Nephron (organoid): ENCODE results near the gene LHFPL4.

ENCODE experiments used
- H3K27ac Mint-ChIP-seq, 3 experiments: 2 replicates each; pipeline ENCODE4 v1.8.0; 2020; ENCODE audit warnings: mixed read lengths in 3 of 3, mild to moderate bottlenecking in 2 of 3, moderate library complexity in 1 of 3
- H3K27me3 Mint-ChIP-seq: 2 replicates; pipeline ENCODE4 v1.8.0; 2021; ENCODE audit warnings: low read depth, mild to moderate bottlenecking, moderate library complexity, mixed read lengths
- H3K36me3 Mint-ChIP-seq: 2 replicates; pipeline ENCODE4 v1.8.0; 2020; ENCODE audit warnings: low read depth, mixed read lengths
- H3K4me1 Mint-ChIP-seq: 2 replicates; pipeline ENCODE4 v1.8.0; 2020; ENCODE audit warnings: mixed read lengths
- H3K4me3 Mint-ChIP-seq, 3 experiments: 2 replicates each; pipeline ENCODE4 v1.8.0; 2020; ENCODE audit warnings: mild to moderate bottlenecking in 3 of 3, mixed read lengths in 3 of 3, moderate library complexity in 2 of 3
- H3K9me3 Mint-ChIP-seq: 2 replicates; pipeline ENCODE4 v1.8.0; 2020; ENCODE audit warnings: mixed read lengths
- TF ChIP-seq, protein P1 (sequence below), 3 experiments: fragments of 200-600 bp; sonication (generic); IDR thresholded peaks; one replicate each; pipeline ENCODE4 v1.5.0; 2021; ENCODE audit warnings: antibody characterized with exemption in 3 of 3; ENCODE audit not compliant: unreplicated experiment in 3 of 3

The LHFPL4 gene

DNA sequence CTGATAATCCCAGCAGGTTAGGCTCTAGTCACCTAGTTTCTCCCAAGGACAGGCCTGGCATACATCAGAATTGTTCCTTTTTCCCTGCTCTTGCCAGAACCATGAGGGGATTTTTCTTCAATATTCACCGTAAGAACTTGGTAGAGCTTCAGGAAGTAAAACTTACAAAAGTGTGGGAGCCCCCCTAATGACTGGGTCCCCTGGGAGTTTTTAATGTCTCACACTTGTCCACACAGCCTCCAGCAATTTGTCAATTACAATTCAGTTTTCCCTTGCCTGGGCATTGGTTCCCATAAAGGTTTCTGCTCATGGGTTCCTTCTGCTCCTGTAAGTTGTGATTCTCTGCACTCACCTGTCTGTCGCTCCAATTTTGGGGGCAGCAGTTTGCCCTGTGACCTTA is 28.5 kb downstream of the LHFPL4 start:
- Mint-ChIP-seq H3K27me3 (peaks cover 4% of the 10 kb centered on the region), H3K4me1 (no peaks in the 10 kb centered on the region), H3K36me3 (no peaks in the 10 kb centered on the region), H3K27ac (no peak overlapping the region), H3K4me3 (no peak overlapping the region), H3K9me3 (peaks cover 4% of the 10 kb centered on the region)
- TF ChIP-seq, protein P1, sequence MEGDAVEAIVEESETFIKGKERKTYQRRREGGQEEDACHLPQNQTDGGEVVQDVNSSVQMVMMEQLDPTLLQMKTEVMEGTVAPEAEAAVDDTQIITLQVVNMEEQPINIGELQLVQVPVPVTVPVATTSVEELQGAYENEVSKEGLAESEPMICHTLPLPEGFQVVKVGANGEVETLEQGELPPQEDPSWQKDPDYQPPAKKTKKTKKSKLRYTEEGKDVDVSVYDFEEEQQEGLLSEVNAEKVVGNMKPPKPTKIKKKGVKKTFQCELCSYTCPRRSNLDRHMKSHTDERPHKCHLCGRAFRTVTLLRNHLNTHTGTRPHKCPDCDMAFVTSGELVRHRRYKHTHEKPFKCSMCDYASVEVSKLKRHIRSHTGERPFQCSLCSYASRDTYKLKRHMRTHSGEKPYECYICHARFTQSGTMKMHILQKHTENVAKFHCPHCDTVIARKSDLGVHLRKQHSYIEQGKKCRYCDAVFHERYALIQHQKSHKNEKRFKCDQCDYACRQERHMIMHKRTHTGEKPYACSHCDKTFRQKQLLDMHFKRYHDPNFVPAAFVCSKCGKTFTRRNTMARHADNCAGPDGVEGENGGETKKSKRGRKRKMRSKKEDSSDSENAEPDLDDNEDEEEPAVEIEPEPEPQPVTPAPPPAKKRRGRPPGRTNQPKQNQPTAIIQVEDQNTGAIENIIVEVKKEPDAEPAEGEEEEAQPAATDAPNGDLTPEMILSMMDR (IDR thresholded peaks at IDR 0.05; ENCODE audit: unreplicated experiment in 3 of 3) = no peak

GRCh38 chr3:9514956-9515355 is 38.7 kb downstream of the LHFPL4 start:
- TF ChIP-seq, protein P1 (IDR thresholded peaks at IDR 0.05; ENCODE audit: unreplicated experiment in 3 of 3) = no peak
- H3K4me3 Mint-ChIP-seq = no peak overlapping the region
- peaks cover 12% of the 10 kb centered on the region for H3K27me3 Mint-ChIP-seq
- no peaks in the 10 kb centered on the region for H3K4me1 Mint-ChIP-seq
- peaks cover 2% of the 10 kb centered on the region for H3K9me3 Mint-ChIP-seq
- no peak overlapping the region for H3K27ac Mint-ChIP-seq
- H3K36me3 Mint-ChIP-seq = no peaks in the 10 kb centered on the region

DNA sequence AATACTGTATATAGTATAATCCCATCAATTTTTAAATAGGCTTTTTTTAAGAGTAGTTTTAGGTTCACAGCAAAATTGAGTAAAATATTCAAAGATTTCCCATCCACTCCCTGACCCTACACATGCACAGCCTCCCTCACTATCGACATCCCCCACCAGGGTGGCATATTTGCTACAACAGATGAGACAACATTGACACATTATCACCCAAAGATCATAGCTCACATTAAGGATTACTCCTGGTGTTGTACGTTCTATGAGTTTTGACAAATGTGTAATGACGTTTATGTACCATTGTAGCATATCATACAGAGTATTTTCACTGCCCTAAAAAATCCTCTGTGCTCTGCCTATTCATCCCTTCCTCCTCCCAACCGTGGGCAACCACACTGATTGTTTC is 39.3 kb downstream of the LHFPL4 start:
- Mint-ChIP-seq H3K4me3 (no peak overlapping the region), H3K36me3 (no peaks in the 10 kb centered on the region), H3K27ac (no peak overlapping the region), H3K4me1 (no peaks in the 10 kb centered on the region), H3K9me3 (no peaks in the 10 kb centered on the region), H3K27me3 (peaks cover 18% of the 10 kb centered on the region)
- TF ChIP-seq, protein P1 (IDR thresholded peaks at IDR 0.05; ENCODE audit: unreplicated experiment in 3 of 3) = no peak

DNA sequence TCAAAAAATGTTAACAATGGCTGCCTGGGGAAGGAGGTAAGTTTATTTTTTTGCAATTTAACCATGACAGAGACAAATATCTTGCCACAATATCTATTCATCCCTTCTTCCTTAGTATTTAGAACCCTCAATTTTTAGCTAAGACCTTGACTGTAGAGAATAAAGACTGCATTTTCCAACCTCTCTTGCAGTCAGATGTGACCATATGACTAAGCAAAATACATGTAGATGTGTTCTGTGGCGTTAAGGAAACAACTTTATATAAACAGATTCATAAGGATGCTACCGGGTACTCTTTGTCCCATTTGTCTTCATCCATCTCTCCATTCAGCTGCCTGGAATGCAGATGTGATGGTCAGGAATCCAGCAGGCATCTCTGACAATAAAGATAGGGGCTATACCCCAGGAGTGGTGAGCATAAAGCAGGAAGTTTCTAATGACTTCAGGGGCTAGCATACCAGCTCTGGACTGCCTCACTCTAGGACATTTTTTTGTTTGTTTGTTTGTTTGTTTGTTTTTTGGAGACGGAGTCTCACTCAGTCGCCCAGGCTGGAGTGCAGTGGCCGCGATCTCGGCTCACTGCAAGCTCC is 41.1 kb downstream of the LHFPL4 start:
- H3K9me3 Mint-ChIP-seq = no peaks in the 10 kb centered on the region
- no peaks in the 10 kb centered on the region for H3K4me1 Mint-ChIP-seq
- H3K36me3 Mint-ChIP-seq = no peaks in the 10 kb centered on the region
- H3K27me3 Mint-ChIP-seq = peaks cover 33% of the 10 kb centered on the region
- no peak overlapping the region for H3K4me3 Mint-ChIP-seq
- H3K27ac Mint-ChIP-seq = no peak overlapping the region
- TF ChIP-seq, protein P1 (IDR thresholded peaks at IDR 0.05; ENCODE audit: unreplicated experiment in 3 of 3) = no peak

- H3K27ac Mint-ChIP-seq = no peak overlapping the region
- H3K4me3 Mint-ChIP-seq = no peak overlapping the region
Observed at GRCh38 chr3:9508781-9509180, 44.8 kb downstream of the LHFPL4 start.

More at GRCh38 chr3:9508781-9509180, 44.8 kb downstream of the LHFPL4 start:
- TF ChIP-seq, protein P1 (IDR thresholded peaks at IDR 0.05; ENCODE audit: unreplicated experiment in 3 of 3) = no peak
- Mint-ChIP-seq H3K4me1 (no peaks in the 10 kb centered on the region), H3K27me3 (peaks cover 57% of the 10 kb centered on the region), H3K36me3 (no peaks in the 10 kb centered on the region), H3K9me3 (no peaks in the 10 kb centered on the region)
